GM19463 (cell line): ENCODE measurements around the gene ZCCHC2.

ENCODE experiments used
- ATAC-seq: cut with Tn5 transposase; IDR thresholded peaks from one replicate; pipeline ENCODE4 v1.9.1; 2021; ENCODE audit warnings: mild to moderate bottlenecking, moderate library complexity; ENCODE audit not compliant: unreplicated experiment

ZCCHC2 gene

DNA sequence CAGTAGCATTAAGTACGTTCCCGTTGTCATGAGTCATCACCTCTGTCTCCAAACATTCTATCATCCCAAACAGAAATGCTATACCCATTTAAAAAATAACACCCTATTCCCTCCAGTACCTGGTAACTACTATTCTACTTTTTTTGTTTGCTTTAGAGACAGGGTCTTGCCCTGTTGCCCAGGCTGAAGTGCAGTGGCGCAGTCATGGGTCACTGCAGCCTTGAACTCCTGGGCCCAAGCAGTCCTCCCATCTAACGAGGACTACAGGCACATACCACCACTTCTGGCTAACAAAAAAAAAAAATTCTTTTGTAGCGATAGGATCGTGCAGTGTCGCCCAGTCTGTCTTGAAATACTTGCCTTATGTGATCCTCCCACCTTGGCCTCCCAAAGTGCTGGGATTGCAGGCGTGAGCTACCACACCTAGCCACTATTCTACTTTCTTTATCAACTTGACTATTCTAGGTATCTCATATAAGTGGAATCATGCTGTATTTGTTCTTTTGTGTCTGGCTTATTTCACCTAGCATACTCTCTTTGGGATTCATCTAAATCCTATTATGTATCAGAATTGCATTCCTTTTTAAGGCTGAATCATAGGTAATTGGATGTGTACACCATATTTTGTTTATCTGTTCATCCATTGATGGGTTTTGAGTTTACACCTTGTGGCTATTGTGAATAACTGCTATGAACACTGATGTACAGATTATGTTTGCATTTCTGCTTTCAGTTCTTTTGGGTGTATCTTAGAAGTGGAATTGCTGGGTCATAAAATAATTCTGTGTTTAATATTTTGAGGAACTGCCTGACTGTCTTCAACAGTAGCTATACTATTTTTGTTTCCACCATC, 14.4 kb downstream of the ZCCHC2 start:
- no peak for ATAC-seq

DNA sequence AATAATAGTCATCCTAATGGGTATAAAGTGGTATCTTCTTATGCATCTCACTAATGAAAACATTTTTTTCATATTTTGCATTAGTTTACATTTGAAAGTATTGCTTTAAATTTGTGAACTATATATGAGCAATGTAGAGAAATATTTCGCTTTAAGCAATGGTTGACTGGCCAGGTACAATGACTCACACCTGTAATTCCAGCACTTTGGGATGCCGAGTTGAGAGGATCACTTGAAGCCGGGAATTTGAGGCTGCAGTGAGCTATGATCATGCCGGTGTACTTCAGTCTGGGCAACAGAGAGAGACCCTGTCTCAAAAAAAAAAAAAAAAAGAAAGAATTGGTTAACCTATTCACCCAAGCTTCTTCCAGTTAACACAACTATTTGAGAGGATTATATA, 15.1 kb downstream of the ZCCHC2 start:
- no peak for ATAC-seq

DNA sequence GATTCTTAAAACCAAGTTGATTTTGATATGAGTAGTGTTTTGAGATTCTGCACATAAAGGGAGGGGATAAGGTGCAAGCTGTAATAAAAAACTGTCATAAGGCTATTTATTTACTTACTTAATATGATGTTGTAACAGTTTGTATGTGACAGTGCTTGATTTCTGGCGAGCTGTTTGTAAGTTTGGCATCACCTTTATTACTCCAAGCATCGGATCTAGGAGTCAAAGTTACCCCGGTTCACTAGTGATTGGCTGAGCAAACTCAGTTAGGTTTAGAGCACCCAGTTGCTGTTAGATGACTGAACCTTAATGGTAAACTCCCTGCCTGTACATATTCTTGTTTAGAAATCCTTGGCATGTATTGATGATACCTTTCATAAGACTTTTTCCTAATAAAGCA, 16.1 kb downstream of the ZCCHC2 start:
- no peak for ATAC-seq

DNA sequence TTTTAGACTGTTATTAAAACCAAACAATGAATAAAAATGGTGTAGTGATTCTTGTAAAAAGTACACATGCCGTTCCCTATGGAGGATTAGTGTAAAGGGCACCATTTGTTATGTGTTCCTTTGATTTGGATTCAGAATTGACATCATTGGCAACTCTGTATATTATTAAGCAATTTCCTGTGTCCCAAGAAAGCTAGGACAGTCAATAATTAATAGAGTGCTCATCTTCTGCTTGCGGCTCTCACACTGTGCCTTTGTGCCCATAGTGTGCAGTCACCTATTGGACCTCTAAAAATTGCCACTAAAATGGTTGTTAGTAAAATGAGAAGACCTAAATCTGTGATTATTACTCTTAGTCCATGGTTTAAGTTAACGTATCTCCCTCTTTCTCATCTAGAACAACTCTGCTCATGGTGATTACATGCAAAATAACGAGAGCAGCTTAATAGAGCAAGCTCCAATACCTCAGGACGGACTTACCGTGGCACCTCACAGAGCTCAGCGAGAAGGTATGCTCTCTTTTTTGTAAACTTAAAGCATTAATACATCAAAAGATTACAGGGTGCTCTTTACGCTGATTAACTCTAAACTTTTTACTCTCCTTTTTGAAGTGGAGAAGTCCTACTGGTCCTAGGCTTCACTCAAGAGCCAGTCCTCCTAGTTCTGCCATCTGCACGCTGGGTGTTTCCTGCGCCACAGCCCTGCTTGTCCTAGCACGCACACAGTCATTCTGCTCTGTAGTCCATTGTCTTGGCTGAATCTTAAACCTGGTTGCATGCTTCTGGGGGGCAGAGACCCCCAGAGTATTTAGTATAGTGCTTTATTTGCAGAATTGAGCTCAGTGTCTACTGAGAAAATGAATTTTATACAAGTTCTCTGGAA, 16.7 kb downstream of the ZCCHC2 start:
- ATAC-seq, result no peak

- no peak for ATAC-seq
Measured at GRCh38 chr18:62543021-62543420, 20.2 kb downstream of the ZCCHC2 start.

GRCh38 chr18:62545098-62545497, 22.3 kb downstream of the ZCCHC2 start:
- ATAC-seq, result no peak

GRCh38 chr18:62549755-62550154, 26.9 kb downstream of the ZCCHC2 start:
- no peak for ATAC-seq

GRCh38 chr18:62550746-62551145, 27.9 kb downstream of the ZCCHC2 start:
- ATAC-seq, result no peak

GRCh38 chr18:62551972-62552513, 29.2 kb downstream of the ZCCHC2 start:
- ATAC-seq, result no peak

DNA sequence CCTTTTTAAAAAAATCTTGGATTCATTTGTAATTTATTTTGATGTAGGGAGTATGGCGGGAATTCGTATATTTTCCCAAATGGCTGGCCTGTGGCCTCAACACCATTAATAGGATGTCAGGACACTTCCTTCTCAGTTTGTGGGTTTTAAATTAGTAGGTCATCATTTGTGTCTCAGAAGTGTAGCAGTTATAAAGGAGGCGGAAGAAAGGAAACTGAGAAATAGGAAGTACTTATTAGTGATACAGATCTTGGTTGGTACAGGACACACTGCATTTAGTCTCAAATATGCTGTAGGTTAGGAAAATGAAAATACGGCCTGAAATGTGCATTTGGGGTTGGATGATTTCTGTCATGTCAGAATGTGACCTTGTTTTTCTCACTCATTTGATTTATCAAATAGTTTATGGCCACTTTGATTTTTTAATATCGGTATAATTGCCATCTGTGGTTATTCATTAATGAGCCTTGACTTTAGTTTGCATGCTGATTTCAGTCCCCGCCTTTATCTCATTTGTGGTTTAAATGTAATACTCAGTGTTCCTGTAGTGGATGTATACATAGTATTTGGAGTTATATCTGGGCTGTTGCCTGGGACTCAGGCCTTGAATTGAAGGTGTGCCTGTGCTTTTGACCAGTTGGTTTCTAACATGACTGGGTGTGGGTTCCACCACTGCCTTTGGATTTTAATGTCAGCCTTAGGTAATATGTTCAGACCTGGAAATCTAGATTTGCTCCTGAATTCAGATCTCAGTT, 31.4 kb downstream of the ZCCHC2 start:
- ATAC-seq, result peak; percentile 58

- no peak for ATAC-seq
Measured at GRCh38 chr18:62555135-62555534, 32.3 kb downstream of the ZCCHC2 start.

DNA sequence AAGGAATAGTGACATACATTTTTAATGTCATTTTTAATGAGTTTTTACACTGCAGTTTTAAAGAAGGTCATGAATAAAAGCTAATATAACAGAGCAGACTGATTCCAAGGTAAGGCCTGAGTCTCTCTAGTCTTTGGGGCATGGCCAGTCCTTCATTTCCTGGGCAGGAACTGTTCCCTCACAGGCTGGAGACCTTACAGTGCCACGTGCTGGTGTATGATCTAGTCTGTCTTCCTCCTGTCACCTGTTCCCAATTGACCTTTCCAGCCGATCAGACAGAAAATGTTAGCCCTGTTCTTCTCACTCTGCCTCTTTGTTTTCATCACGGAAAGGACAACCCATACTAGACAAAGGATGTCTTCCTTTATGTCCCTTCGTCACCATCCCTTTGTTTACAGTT, 33.6 kb downstream of the ZCCHC2 start:
- no peak for ATAC-seq

GRCh38 chr18:62558015-62558663, 35.3 kb downstream of the ZCCHC2 start:
- peak; percentile 48 for ATAC-seq

DNA sequence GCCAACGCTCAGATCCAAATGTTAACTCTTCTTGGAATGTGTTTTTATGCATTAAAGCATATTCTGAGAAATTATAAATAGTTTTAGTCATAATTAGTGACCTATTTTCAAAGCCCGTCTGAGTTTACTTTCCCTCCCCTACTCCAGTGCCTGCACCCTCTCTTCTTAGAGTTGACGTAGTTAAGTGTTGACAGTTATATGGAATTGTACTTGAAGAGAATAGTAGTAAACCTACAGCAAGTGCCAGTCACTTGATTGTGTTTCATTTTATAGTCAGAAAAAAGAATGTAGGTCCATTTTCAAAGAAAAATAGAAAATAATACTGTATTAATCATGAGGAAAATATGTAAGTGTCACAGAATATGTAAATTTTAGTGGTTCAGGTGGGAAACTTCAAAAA, 41.2 kb downstream of the ZCCHC2 start:
- ATAC-seq, result no peak

- no peak for ATAC-seq
Measured at GRCh38 chr18:62566199-62566598, 43.4 kb downstream of the ZCCHC2 start.

- ATAC-seq, result no peak
Measured at GRCh38 chr18:62566818-62567217, 44.0 kb downstream of the ZCCHC2 start.

GRCh38 chr18:62569081-62569655, 46.3 kb downstream of the ZCCHC2 start:
- ATAC-seq, result no peak

GRCh38 chr18:62571037-62571436, 48.2 kb downstream of the ZCCHC2 start:
- ATAC-seq, result no peak

- ATAC-seq, result no peak
Measured at GRCh38 chr18:62571648-62572047, 48.8 kb downstream of the ZCCHC2 start.

DNA sequence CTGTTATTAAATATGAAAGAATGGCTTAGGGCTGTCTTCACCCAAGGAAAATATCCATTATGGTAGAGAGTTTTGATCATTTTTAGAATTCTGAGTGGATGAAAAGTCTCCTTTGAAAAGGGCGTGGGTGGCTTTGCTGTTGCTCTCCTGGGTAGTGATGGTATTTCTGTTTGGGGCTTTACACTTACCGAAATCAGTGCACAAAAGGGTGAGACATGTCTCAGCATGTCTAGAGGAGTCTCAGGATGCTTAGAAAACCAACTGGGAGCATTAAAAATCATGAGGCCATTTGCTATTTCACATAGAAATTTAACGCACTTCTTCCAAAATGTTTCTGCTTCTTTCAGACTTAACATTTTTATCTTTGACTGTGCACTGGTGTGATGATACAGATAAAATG, 49.6 kb downstream of the ZCCHC2 start:
- no peak for ATAC-seq
